ENCODE data around the gene SGCA.

Gene SGCA

GRCh38 chr17:50166518-50167181 lies 845 bp downstream of the SGCA start:
- DNase-seq (ENCODE audit: extremely low read depth in 1 of 2, low read depth in 1 of 2), result no peak

GRCh38 chr17:50167371-50167770 lies 1.6 kb downstream of the SGCA start:
- no peak for DNase-seq (ENCODE audit: extremely low read depth in 1 of 2, low read depth in 1 of 2)

- DNase-seq (ENCODE audit: extremely low read depth in 1 of 2, low read depth in 1 of 2), result no peak
Observed at GRCh38 chr17:50168319-50168718, 2.5 kb downstream of the SGCA start.

GRCh38 chr17:50169121-50169764 lies 3.4 kb downstream of the SGCA start:
- no peak for DNase-seq (ENCODE audit: extremely low read depth in 1 of 2, low read depth in 1 of 2)

- DNase-seq (ENCODE audit: extremely low read depth in 1 of 2, low read depth in 1 of 2), result no peak
Observed at GRCh38 chr17:50169881-50170459, 4.2 kb downstream of the SGCA start.

GRCh38 chr17:50170662-50171370 lies 5.0 kb downstream of the SGCA start:
- no peak for DNase-seq (ENCODE audit: extremely low read depth in 1 of 2, low read depth in 1 of 2)

- DNase-seq (ENCODE audit: extremely low read depth in 1 of 2, low read depth in 1 of 2), result no peak
Observed at GRCh38 chr17:50171371-50172071, 5.7 kb downstream of the SGCA start.

DNA sequence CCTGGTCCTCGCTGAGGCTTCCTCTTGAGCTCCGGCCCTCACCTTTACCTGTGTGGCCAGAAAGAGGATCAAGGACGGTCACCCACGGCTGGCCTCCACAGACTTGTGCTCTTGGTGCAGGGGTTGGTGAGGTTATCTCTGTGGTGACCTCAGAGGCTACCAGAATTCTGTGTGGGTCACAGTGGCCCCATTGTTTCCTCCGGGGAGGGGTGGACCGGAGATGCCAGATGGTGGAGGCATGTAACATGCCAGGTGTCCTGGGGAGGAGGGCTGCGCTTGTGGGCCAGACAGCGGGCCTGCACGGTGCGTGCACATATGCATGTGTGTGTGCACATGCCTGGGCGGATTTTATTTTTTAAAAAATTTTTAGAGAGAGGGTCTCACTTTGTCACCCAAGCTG lies 6.3 kb downstream of the SGCA start:
- DNase-seq (ENCODE audit: extremely low read depth in 1 of 2, low read depth in 1 of 2), result no peak

DNA sequence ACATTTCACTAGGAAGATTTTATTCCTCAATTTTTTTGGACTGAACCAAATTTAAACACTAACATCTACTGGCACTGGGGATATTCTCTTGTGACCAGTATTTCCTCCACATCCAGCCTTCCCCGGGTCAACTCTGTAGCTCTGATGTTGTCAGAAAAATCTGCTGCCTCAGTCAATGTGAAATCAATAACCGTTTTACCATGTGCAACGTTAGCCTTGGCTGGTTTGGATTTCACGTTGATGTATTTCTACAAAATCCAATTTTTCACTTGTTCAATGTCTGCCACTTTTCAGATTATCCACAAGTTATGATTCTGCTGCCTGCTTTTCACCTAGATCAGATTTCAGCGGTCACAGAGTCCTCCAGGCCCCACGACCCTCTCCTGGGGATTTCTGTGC lies 7.1 kb downstream of the SGCA start:
- no peak for DNase-seq (ENCODE audit: extremely low read depth in 1 of 2, low read depth in 1 of 2)

GRCh38 chr17:50173335-50173941 lies 7.6 kb downstream of the SGCA start:
- DNase-seq (ENCODE audit: extremely low read depth in 1 of 2, low read depth in 1 of 2), result no peak

DNA sequence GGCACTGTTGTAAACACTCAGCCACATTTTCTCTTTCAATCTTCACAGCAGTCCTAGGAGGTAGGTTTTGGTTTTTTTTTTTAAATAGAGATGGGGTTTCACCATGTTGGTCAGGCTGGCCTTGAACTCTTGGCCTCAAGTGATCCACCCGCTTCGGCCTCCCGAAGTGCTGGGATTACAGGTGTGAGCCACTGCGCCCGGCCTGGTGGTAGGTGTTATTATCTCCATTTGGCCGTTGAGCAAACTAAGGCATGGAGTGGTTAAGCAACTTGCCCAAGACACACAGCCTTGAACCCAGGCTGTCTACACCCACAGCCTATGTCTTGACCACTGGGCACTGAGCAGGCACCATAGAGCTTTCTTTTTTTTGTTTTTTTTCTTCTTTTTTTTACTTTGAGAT lies 8.6 kb downstream of the SGCA start:
- no peak for DNase-seq (ENCODE audit: extremely low read depth in 1 of 2, low read depth in 1 of 2)

DNA sequence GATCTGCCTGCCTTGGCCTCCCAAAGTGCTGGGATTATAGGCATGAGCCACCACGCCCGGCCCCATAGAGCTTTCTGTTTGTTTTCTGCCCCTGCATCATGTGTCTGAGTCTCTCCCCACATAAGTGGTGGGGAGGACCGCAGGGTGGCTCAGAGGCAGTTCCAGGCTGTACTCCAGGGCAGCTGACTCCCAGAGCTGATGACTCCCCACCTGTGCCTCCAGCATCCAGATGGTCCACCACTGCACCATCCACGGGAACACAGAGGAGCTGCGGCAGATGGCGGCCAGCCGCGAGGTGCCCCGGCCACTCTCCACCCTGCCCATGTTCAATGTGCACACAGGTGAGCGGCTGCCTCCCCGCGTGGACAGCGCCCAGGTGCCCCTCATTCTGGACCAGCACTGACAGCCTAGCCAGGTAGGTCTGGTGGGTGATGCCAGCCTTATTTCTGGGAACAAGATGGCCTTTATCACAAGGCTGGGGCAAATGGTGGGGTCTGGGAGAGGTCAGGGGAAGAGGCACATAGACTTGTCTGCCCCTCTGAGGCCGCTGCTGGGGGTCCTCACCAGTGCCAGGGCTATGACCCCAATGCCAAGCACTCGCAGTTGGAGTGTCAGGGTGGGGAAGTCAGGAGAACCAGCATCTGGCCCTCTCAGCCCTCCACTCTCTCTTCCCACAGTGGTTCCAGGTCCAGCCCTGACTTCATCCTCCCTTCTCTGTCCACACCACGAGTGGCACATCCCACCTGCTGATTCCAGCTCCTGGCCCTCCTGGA lies 9.4 kb downstream of the SGCA start:
- DNase-seq (ENCODE audit: extremely low read depth in 1 of 2, low read depth in 1 of 2), result no peak

DNA sequence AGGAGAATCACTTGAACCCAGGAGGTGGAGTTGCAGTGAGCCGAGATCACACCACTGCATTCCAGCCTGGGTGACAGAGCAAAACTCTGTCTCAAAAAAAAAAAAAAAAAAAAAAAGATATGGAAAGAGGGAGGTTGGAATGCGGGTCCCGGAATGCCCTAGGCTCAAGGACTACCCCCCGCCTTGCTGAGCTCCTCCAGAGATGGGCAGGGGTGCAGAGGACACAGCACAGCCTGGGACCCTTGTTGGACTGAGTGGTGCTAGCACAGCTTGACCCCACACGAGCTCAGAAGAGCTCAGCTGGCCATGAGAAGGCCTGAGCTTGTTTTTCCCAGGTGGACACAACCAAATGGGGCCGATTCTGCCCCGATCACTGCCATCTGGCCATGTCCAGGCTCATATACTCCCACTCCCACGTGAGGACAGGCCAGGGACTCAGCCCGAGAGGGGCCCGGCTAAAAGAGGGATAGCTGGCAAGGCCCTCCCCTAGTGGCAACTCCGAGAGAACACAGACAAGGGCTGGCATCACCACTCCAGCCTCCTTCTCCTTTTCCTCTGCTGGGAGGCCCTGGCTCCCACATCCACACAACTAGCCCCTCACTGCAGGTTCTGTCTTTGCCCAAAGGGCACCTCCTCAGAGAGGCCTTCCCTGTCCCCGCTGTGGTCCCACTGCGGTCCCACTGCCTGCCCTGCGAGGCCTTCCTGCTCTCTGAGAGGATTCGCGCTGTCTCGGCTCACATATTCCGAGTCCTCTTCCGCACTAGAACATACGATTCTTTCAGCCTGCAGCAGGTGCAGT lies 11.0 kb downstream of the SGCA start:
- no peak for DNase-seq (ENCODE audit: extremely low read depth in 1 of 2, low read depth in 1 of 2)

- DNase-seq (ENCODE audit: extremely low read depth in 1 of 2, low read depth in 1 of 2), result no peak
Observed at GRCh38 chr17:50177476-50177875, 11.7 kb downstream of the SGCA start.

GRCh38 chr17:50177983-50178834 lies 12.4 kb downstream of the SGCA start:
- DNase-seq (ENCODE audit: extremely low read depth in 1 of 2, low read depth in 1 of 2), result no peak

DNA sequence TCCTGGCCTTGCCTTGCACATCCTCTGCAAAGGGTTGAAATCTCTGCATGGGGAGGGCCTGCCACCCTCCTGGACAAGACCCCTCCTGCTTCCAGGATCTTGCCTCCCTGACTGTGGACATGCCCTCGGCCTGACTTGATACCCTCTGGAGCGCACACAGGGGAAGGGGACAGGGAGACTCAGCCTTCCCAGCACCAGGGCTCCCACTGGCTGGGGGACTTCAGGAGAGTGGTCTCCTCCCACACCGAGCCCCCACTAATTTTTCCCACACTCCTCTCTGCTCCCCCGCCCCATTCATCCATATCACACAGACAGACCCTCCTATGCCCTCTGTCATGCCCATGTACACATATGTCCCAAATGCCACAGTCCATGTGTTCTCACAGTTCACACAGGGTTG lies 14.3 kb downstream of the SGCA start:
- no peak for DNase-seq (ENCODE audit: extremely low read depth in 1 of 2, low read depth in 1 of 2)

- no peak for DNase-seq (ENCODE audit: extremely low read depth in 1 of 2, low read depth in 1 of 2)
Observed at GRCh38 chr17:50180620-50181019, 14.8 kb downstream of the SGCA start.

GRCh38 chr17:50181144-50181543 lies 15.3 kb downstream of the SGCA start:
- no peak for DNase-seq (ENCODE audit: extremely low read depth in 1 of 2, low read depth in 1 of 2)
